HepG2 (cell line): ENCODE results near the gene RRAS2. TPM values are rescaled to one million over a fixed set of nuclear protein-coding genes. Genes with fewer than 3 reads are reported as not detected.

Source experiments
- ATAC-seq: fragments of 200-7000 bp; cut with Tn5 transposase; 3 replicates; pipeline ENCODE4 v1.9.1; 2020; ENCODE audit warnings: mild to moderate bottlenecking, moderate library complexity
- BruUV-seq: library from RNA; stranded (reverse); fragments of 400-500 nt; replicated peaks from 2 replicates; lab custom pipeline; 2021; lab: Mats Ljungman, UMichigan
- CTCF ChIA-PET: fragments of 300-600 bp; formaldehyde crosslinking; extraction: SDS; loops from one replicate; lab custom pipeline; 2021; ENCODE audit warnings: low total read pairs, inconsistent platforms, low intra/inter-chr PET ratio; lab: Yijun Ruan, JAX
- POLR2A ChIA-PET: fragments of 350-600 bp; sonication (Branson Sonifier 250); formaldehyde crosslinking; loops from one replicate; lab custom pipeline; 2020; ENCODE audit warnings: antibody characterized with exemption, inconsistent platforms; lab: Yijun Ruan, JAX
- DNase-seq: peaks from one replicate; pipeline ENCODE4 v3.0.0-alpha.2; 2015; ENCODE audit warnings: low spot score
- FAIRE-seq: peaks from 3 replicates; lab custom pipeline; 2011; peaks lifted over from hg19 to GRCh38; lab: Jason Lieb, UNC
- H2AFZ ChIP-seq: one replicate; pipeline ENCODE4 v1.6.1; 2011; ENCODE audit warnings: low read length, inconsistent platforms
- H3K27ac ChIP-seq: fragments of 300-600 bp; 3 replicates; pipeline ENCODE4 v1.8.0; 2011; ENCODE audit warnings: mixed run types, mild to moderate bottlenecking, mixed read lengths, low read length, inconsistent platforms; ENCODE audit not compliant: insufficient read depth; ENCODE audit errors: extremely low read length
- H3K27me3 ChIP-seq, 2 experiments: fragments of 200-600 bp in 1 of 2; 2 replicates in 1 of 2; 3 replicates in 1 of 2; pipeline versions ENCODE4 v1.6.0 to v1.8.0; 2011; ENCODE audit warnings: low read length in 2 of 2, mild to moderate bottlenecking in 2 of 2, moderate library complexity in 2 of 2, inconsistent platforms in 1 of 2; ENCODE audit not compliant: insufficient read depth in 2 of 2, control insufficient read depth in 1 of 2
- H3K36me3 ChIP-seq, 2 experiments: fragments of 200-600 bp in 1 of 2; replicated peaks in 1 of 2; 2 replicates in 1 of 2; 3 replicates in 1 of 2; pipeline versions ENCODE4 v1.5.1 to v1.8.0; 2011; ENCODE audit warnings: low read length in 2 of 2, inconsistent platforms in 1 of 2; ENCODE audit not compliant: insufficient read depth in 2 of 2, control insufficient read depth in 1 of 2
- H3K4me1 ChIP-seq: 2 replicates; pipeline ENCODE4 v1.5.1; 2012; ENCODE audit warnings: low read length, inconsistent platforms; ENCODE audit not compliant: insufficient read depth
- H3K4me2 ChIP-seq: 2 replicates; pipeline ENCODE4 v1.6.0; 2011; ENCODE audit warnings: low read depth, low read length, inconsistent platforms
- H3K4me3 ChIP-seq, 3 experiments: fragments of 200-600 bp in 1 of 3; sonication (generic), shearing (Covaris generic) in 1 of 3; replicated peaks in 1 of 3; 2 replicates each; pipeline ENCODE4 v1.5.1; 2011 to 2016; ENCODE audit warnings: low read length in 3 of 3, inconsistent platforms in 2 of 3, low read depth in 2 of 3, mild to moderate bottlenecking in 2 of 3, control low read depth in 1 of 3, mixed read lengths in 1 of 3; ENCODE audit not compliant: insufficient read depth in 1 of 3
- H3K79me2 ChIP-seq: one replicate; pipeline ENCODE4 v1.6.1; 2011; ENCODE audit warnings: low read length, inconsistent platforms; ENCODE audit not compliant: insufficient read depth
- H3K9ac ChIP-seq: 2 replicates; pipeline ENCODE4 v1.6.0; 2011; ENCODE audit warnings: mild to moderate bottlenecking, low read depth, low read length, inconsistent platforms; ENCODE audit not compliant: insufficient read depth
- H3K9me3 ChIP-seq: 2 replicates; pipeline ENCODE4 v1.5.1; 2012; ENCODE audit warnings: mild to moderate bottlenecking, low read length
- H4K20me1 ChIP-seq: 2 replicates; pipeline ENCODE4 v1.6.0; 2011; ENCODE audit warnings: inconsistent platforms, mild to moderate bottlenecking, low read length, moderate library complexity; ENCODE audit not compliant: insufficient read depth
- CENPX ChIP-seq: sonication (generic); formaldehyde crosslinking; IDR thresholded peaks from 2 replicates; pipeline ENCODE4 v1.9.0; 2021; ENCODE audit warnings: mild to moderate bottlenecking, missing genetic modification reagents, moderate library complexity
- NCOA2 ChIP-seq: sonication (generic); formaldehyde crosslinking; IDR thresholded peaks from 2 replicates; pipeline ENCODE4 v1.8.0; 2022; ENCODE audit warnings: inconsistent platforms
- NONO ChIP-seq, 2 experiments: fragments of 450-650 bp in 1 of 2; sonication (generic) in 1 of 2; formaldehyde crosslinking in 1 of 2; IDR thresholded peaks in 1 of 2; conservative IDR thresholded peaks in 1 of 2; 2 replicates each; pipeline versions ENCODE4 v1.6.1 to v1.8.0; 2017 to 2022; ENCODE audit warnings: mild to moderate bottlenecking in 1 of 2, missing genetic modification reagents in 1 of 2, moderate library complexity in 1 of 2
- RAD51 ChIP-seq: fragments of 450-650 bp; IDR thresholded peaks from 2 replicates; pipeline ENCODE4 v1.6.1; 2016; ENCODE audit warnings: borderline replicate concordance
- SAP130 ChIP-seq: IDR thresholded peaks from 2 replicates; pipeline ENCODE4 v1.6.1; 2016; ENCODE audit warnings: low read depth
- SMC3 ChIP-seq: IDR thresholded peaks from 2 replicates; pipeline ENCODE4 v1.6.1; 2011; ENCODE audit warnings: low read length, improper control_type of control experiment
- SNAI1 ChIP-seq: sonication (generic); formaldehyde crosslinking; IDR thresholded peaks from 2 replicates; pipeline ENCODE4 v1.5.0; 2020; ENCODE audit warnings: mild to moderate bottlenecking, missing genetic modification reagents, borderline replicate concordance
- TARDBP ChIP-seq: sonication (generic); formaldehyde crosslinking; IDR thresholded peaks from 2 replicates; pipeline ENCODE4 v1.8.0; 2022; ENCODE audit warnings: mild to moderate bottlenecking, missing genetic modification reagents
- U2AF1 ChIP-seq: fragments of 200-400 bp; formaldehyde crosslinking; optimal IDR thresholded peaks from 2 replicates; pipeline ENCODE3; 2017; ENCODE audit warnings: mild to moderate bottlenecking, low read depth, low read length
- ZFP37 ChIP-seq: sonication (generic); formaldehyde crosslinking; IDR thresholded peaks from 2 replicates; pipeline ENCODE4 v1.4.0; 2020; ENCODE audit warnings: missing genetic modification reagents, borderline replicate concordance
- ZNF124 ChIP-seq: sonication (generic); formaldehyde crosslinking; IDR thresholded peaks from 2 replicates; pipeline ENCODE4 v1.4.0; 2020; ENCODE audit warnings: missing genetic modification reagents
- ZNF484 ChIP-seq: sonication (generic); formaldehyde crosslinking; IDR thresholded peaks from 2 replicates; pipeline ENCODE4 v1.5.1; 2020; ENCODE audit warnings: mild to moderate bottlenecking, low read depth, missing genetic modification reagents, borderline replicate concordance
- ZNF530 ChIP-seq: sonication (generic); formaldehyde crosslinking; IDR thresholded peaks from 2 replicates; pipeline ENCODE4 v1.5.0; 2020; ENCODE audit warnings: low read depth, mild to moderate bottlenecking, missing genetic modification reagents
- ZNF616 ChIP-seq: sonication (generic); formaldehyde crosslinking; IDR thresholded peaks from 2 replicates; pipeline ENCODE4 v1.5.0; 2020; ENCODE audit warnings: low read depth, mild to moderate bottlenecking, missing genetic modification reagents
- ZNF780A ChIP-seq: sonication (generic); formaldehyde crosslinking; IDR thresholded peaks from 2 replicates; pipeline ENCODE4 v1.8.0; 2022; ENCODE audit warnings: mild to moderate bottlenecking, missing genetic modification reagents, moderate library complexity
- ZNF878 ChIP-seq: sonication (generic); formaldehyde crosslinking; IDR thresholded peaks from 2 replicates; pipeline ENCODE4 v1.8.1; 2023; ENCODE audit warnings: mild to moderate bottlenecking, missing genetic modification reagents, moderate library complexity
- ZSCAN21 ChIP-seq: sonication (generic); formaldehyde crosslinking; IDR thresholded peaks from 2 replicates; pipeline ENCODE4 v1.8.0; 2022; ENCODE audit warnings: mild to moderate bottlenecking, missing genetic modification reagents, moderate library complexity, borderline replicate concordance
- WGBS: methylation state at CpG from one replicate; pipeline ENCODE4 v1.1.6; 2017; ENCODE audit warnings: low lambda C conversion rate; 5-methylcytosine and 5-hydroxymethylcytosine counted together
- in situ Hi-C: cut with HindIII; loops from 2 replicates; pipeline ENCODE4 v1.10.0; 2017; ENCODE audit warnings: low pct_unique_long_range_greater_than_20kb; ENCODE audit not compliant: extremely low pct_ligation_motif_present
- intact Hi-C: fragments of 100-400 bp; cut with micrococcal nuclease; formaldehyde crosslinking; loops from one replicate; pipeline ENCODE4 v1.10.0; 2022; ENCODE audit not compliant: unreplicated experiment
- polyA plus RNA-seq, 8 experiments: library from polyadenylated mRNA; depleted of rRNA in 3 of 8; stranded (reverse) in 7 of 8; unstranded in 1 of 8; fragments of >200 nt; fragmentation: Illumina TruSeq in 4 of 8; extraction: Trizol in 4 of 8; gene quantifications; 2 replicates each; pipeline versions ENCODE4 v1.2.1 to v1.2.3, GENCODE V29; 2011 to 2016; ENCODE audit warnings: low read depth in 4 of 8, missing spikeins in 1 of 8, mixed read lengths in 1 of 8; ENCODE audit not compliant: insufficient read depth in 1 of 8
- total RNA-seq, 5 experiments: library from RNA; depleted of rRNA; stranded (reverse); fragments of >200 nt; fragmentation: Illumina TruSeq; extraction: Trizol; gene quantifications; 2 replicates each; pipeline ENCODE4 v1.2.3, GENCODE V29; 2016; ENCODE audit warnings: low read depth in 1 of 5
- TF ChIP-seq, protein P1 (sequence below): sonication (generic); formaldehyde crosslinking; conservative IDR thresholded peaks from 2 replicates; pipeline ENCODE4 v1.8.0; 2022; ENCODE audit warnings: mild to moderate bottlenecking, moderate library complexity, missing genetic modification reagents
- TF ChIP-seq, protein P2 (sequence below): sonication (generic); formaldehyde crosslinking; IDR thresholded peaks from 2 replicates; pipeline ENCODE4 v1.5.0; 2020; ENCODE audit warnings: missing genetic modification reagents, mild to moderate bottlenecking, borderline replicate concordance

Gene RRAS2
- total and polyA plus RNA-seq, 2 of the 13 experiments (the other 11 are each of a cell fraction or from before 2014, with no cell fraction given): 19.0 to 44.1 TPM

DNA sequence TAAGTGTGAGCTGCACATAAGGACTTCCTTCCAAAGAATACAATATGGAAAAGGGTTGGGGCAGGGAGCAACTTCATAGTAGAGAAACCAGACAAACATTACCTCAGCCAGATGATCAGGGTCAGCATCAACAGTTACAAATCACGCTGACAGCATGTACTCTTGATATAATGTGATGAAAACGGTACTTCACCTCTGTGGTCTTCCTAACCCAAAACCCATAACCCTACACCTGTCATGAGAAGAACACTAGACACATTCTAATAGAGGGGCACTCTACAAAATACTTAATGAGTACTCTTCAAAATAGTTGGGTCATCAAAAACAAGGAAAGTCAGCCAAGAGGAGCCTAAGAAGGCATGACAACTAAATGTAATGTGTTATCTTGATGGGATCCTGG is 43.9 kb downstream of the RRAS2 start (continued):
- TF ChIP-seq NONO (IDR thresholded peaks at IDR 0.05) (no peak), NONO (CRISPR knock-in tag; conservative IDR thresholded peaks at IDR 0.05) (no peak), U2AF1 (no peak), ZNF616 (CRISPR knock-in tag) (no peak), ZFP37 (CRISPR knock-in tag) (no peak), SAP130 (no peak)

DNA sequence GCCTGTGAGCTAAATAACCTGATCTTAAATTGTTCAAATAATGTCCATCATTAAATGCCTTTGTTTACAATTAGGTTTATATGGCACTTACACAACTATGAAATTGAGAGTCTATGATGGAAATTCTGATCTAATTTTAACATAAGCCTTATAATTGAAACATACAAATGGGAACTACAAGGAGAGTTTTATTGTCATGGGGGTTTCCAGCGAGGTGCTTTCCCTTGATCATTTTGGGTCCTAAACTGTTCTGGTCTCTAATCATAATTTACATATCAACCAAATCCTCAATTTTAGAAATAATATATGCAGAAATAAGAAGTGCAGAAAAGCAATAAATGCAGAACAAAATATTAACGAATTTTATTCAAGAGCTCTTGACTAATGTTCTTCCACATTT is 44.9 kb downstream of the RRAS2 start:
- Histone ChIP-seq H3K27ac (no peak overlapping the region), H3K79me2 (peaks cover 28% of the 10 kb centered on the region), H3K36me3 (no peaks in the 10 kb centered on the region), H3K9ac (no peak overlapping the region)
- BruUV-seq: no TSS peak
- TF ChIP-seq TARDBP (CRISPR knock-in tag) (no peak), NCOA2 (CRISPR knock-in tag) (no peak), SMC3 (no peak), RAD51 (no peak), ZNF780A (CRISPR knock-in tag) (no peak), ZNF484 (CRISPR knock-in tag) (no peak), ZNF530 (CRISPR knock-in tag) (no peak), CENPX (CRISPR knock-in tag) (no peak), ZNF124 (no peak), ZNF878 (no peak), SNAI1 (no peak), ZSCAN21 (no peak)
- TF ChIP-seq, protein P1, sequence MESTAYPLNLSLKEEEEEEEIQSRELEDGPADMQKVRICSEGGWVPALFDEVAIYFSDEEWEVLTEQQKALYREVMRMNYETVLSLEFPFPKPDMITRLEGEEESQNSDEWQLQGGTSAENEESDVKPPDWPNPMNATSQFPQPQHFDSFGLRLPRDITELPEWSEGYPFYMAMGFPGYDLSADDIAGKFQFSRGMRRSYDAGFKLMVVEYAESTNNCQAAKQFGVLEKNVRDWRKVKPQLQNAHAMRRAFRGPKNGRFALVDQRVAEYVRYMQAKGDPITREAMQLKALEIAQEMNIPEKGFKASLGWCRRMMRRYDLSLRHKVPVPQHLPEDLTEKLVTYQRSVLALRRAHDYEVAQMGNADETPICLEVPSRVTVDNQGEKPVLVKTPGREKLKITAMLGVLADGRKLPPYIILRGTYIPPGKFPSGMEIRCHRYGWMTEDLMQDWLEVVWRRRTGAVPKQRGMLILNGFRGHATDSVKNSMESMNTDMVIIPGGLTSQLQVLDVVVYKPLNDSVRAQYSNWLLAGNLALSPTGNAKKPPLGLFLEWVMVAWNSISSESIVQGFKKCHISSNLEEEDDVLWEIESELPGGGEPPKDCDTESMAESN: no peak
- TF ChIP-seq, protein P2, sequence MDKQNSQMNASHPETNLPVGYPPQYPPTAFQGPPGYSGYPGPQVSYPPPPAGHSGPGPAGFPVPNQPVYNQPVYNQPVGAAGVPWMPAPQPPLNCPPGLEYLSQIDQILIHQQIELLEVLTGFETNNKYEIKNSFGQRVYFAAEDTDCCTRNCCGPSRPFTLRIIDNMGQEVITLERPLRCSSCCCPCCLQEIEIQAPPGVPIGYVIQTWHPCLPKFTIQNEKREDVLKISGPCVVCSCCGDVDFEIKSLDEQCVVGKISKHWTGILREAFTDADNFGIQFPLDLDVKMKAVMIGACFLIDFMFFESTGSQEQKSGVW (CRISPR knock-in tag): no peak
- TF ChIP-seq, all 625 proteins: peak for 0
- intact Hi-C loops (no loop called here), in situ Hi-C loops (no loop called here)
- no peaks in the 10 kb centered on the region for H3K27me3 ChIP-seq
- ChIA-PET CTCF (no interaction called here), POLR2A (no interaction called here)
- WGBS: 88% methylated on average over 2 of the region's 2 CpGs
- H3K4me3 ChIP-seq: no peak overlapping the region
- DNase-seq: no peak
- no peak for ATAC-seq
- H3K9me3 ChIP-seq: no peaks in the 10 kb centered on the region
- no peak for FAIRE-seq
- no peak overlapping the region for H3K4me2 ChIP-seq
- peaks cover 15% of the 10 kb centered on the region; the same call in 1 of the 2 replicates for H3K4me1 ChIP-seq
- H4K20me1 ChIP-seq: peaks cover 18% of the 10 kb centered on the region
- no peak overlapping the region for H2AFZ ChIP-seq
